ENCODE measurements around the gene GRK3. TPM values are rescaled to one million over a fixed set of nuclear protein-coding genes. Genes with fewer than 3 reads are reported as not detected.

Gene GRK3
- polyA plus RNA-seq, 3 donors, result 8.2 to 10.2 (median 9.0) TPM

DNA sequence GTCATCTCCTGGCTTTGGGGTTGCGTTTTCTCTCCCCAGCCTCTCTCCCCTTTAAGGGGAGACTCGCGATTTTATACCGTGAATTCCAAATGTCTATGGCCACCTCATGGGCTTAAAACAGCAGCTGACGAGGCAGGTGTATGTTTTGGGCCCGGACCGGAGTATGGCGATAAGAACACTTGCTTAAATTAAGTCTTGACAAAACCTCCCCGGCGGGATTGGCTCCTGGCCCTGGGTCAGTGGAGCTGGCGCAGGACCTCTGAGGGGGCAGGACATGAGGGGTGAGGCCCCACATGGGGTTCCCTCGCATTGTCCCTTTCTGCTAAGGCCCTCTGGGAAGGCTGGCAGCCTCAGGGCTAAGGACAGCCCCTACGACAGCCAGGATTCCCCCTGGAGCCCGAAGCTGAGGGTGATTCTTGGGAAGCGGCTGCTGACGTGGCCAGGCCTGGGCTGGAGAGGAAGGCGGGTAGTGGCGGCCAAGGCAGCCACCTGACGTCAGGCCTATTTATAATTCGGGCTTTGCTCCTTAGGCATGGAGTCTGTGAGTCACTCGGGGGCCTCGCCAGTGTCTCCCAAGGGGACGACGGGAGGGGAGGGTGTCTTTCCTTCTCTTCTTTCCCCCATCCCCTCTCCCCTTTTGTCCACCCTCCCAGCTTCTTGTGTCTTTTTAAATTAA, 190.2 kb downstream of the GRK3 start:
- no peak for DNase-seq

DNA sequence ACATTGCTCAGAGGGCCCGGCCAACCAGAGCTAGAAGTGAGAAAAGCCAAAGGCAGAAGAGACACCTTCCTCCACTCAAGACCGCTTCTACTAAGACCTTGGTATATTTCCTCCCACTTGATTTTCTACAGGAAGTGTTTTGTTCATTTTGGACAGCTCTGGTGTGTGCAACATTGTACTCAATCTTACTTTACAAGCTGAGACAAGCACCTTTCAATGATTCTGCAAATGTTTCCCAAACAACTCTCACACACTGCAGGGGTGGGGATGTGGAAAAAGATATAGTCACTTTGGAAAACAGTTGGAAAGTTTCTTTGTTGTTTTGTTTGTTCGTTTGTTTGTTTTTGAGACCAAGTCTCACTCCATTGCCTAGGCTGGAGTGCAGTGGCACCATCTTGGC, 193.2 kb downstream of the GRK3 start:
- no peak for DNase-seq

DNA sequence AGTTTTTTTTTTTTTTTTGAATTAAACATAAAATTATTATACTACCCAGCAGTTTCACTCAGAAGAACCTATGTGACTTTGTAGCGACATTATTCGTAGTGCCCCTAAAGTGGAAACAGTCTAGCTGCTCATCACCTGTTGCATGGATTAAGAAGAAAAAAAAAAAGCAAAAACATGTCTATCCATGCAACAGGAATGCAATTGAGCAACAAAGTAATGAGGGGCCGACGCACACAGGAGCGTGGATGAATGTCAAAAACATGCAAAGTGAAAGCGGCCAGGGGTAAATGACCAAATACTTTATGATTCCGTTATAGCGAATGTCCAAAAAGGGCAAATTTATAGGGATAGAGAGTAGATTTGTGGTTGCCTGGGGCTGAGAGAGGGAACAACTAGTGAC, 193.8 kb downstream of the GRK3 start:
- DNase-seq, result no peak

- no peak for DNase-seq
Measured at GRCh38 chr22:25759825-25760231, 195.4 kb downstream of the GRK3 start.

- DNase-seq, result no peak
Measured at GRCh38 chr22:25760294-25760693, 195.8 kb downstream of the GRK3 start.

GRCh38 chr22:25760848-25761595, 196.5 kb downstream of the GRK3 start:
- no peak for DNase-seq

- DNase-seq, result no peak
Measured at GRCh38 chr22:25762147-25762546, 197.7 kb downstream of the GRK3 start.

GRCh38 chr22:25763239-25763777, 198.8 kb downstream of the GRK3 start:
- DNase-seq, result no peak

DNA sequence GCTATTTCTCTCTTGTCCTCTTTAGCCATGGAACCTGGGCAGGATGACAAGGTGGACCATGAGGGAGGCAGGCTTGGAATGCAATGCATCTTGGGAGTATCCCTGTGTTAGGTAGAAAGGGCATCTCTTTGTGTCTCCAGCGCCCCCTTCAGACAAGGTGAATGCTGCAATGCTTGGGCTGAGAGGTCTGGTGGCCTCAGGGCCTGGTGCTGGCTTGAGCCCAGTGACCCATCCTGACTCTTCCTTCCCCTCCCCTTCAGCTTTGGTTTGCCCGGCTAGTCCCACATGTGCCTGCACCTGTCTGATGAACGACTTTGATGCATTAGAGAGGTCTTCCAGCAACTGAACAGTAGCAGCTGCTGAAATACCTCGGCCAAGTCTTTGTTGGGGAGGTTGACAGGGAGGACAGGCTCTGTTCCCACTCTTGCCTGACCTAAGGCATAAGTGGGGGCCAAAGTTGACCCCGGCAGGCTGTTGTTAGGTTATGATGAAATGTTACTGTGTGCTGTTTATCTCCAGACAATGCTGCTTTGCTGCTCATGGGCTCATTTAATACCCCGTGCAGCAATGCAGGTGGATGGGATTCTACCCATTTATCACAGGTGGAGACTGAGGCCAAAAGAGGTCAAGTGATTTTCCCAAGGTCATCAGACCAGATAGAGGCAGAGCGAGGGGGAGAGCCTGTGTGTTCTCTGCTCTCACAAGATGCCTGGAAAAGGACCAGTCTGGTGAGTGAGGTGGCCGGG, 200.0 kb downstream of the GRK3 start:
- DNase-seq, result no peak

- DNase-seq, result no peak
Measured at GRCh38 chr22:25765016-25765367, 200.5 kb downstream of the GRK3 start.

DNA sequence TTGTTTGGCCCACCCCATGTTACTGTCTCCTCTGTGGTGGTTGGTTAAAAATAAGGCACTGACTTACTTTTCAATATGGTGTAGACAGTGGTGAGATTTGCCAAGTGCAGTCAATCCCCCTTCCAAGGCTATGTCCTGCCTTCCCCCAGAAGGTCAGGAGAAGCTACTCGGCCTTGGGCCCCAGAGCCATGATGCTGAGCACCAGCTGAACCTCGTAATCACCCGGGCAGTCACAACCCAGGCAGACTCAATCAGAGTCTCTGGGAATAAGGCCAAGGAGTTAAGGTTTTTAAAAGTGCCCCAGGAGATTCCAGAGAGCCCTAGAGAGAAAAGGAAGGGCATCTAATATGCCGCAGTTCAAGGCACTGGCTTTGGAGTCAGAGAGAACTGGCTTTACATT, 201.3 kb downstream of the GRK3 start:
- no peak for DNase-seq

DNA sequence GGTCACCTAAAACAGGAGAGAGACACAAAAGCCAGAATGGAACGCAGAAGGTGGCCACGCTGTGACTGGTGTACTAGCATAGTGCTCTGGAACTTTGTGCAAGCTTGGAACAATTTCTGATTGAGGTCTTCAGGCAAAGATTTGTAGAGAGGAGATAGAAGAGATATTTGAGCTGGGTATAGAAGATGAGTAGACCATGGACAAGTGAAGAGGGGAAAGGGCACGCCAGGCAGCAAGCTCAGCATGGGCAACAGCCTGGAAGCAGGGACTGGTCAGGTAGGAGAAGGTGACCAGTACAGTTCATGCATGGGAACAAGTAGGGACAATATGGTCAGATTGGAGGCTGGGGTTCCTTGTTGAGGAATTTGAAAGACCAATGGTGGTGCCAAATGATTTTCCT, 201.9 kb downstream of the GRK3 start:
- no peak for DNase-seq

DNA sequence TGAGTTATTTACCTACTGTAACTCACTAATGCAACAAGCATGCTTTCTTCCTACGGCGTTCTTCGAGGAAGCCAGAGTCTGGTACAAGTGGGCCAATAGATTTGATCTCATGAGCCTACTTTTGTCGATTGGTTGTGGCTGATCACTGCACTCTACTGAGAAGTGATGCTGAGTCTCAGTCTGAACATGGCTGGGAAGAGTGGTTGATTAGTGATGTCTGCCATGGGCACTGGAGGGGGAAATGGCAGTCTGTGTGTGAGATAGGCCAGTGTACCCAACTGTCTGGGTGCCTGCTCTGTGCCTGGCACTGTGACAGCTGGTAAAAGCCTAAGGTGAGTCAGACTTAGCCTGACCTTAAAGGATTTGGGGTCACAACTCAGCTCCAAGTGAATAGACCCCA, 205.9 kb downstream of the GRK3 start:
- no peak for DNase-seq

GRCh38 chr22:25772288-25772687, 207.8 kb downstream of the GRK3 start:
- no peak for DNase-seq

- DNase-seq, result no peak
Measured at GRCh38 chr22:25774575-25775026, 210.1 kb downstream of the GRK3 start.

- no peak for DNase-seq
Measured at GRCh38 chr22:25775531-25775930, 211.1 kb downstream of the GRK3 start.

DNA sequence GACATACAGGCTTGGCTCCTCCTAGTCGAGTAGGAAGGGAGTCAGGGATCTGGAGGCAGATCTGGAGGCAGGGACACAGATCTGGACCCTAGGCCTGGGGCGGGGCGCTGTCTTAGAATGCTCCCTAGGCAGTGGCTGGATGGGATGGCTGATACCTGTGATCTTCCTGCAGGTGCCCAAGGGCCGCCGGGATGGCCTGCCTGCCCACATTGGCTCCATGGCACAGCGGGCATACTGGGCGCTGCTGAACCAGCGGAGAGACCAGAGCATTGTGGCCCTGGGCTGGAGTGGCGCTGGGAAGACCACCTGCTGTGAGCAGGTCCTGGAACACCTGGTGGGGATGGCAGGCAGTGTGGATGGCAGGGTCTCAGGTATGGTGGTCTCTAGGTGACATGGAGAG, 212.9 kb downstream of the GRK3 start:
- DNase-seq, result no peak

- no peak for DNase-seq
Measured at GRCh38 chr22:25777870-25778269, 213.4 kb downstream of the GRK3 start.

Data from renal pelvis (tissue), 4 donors.